GM18526 (cell line): Measurements from ENCODE around the gene RCE1.

Source experiments
- POLR2A ChIP-seq: IDR thresholded peaks from 3 replicates; pipeline ENCODE4 v1.6.1; 2011; ENCODE audit not compliant: insufficient read length; ENCODE audit errors: extremely low read depth

The RCE1 gene

GRCh38 chr11:66843776-66844495 lies 695 bp downstream of the RCE1 start:
- no peak for TF ChIP-seq POLR2A

- TF ChIP-seq POLR2A, result no peak
Observed at GRCh38 chr11:66844496-66845142, 1.4 kb downstream of the RCE1 start.

GRCh38 chr11:66845143-66845875 lies 2.1 kb downstream of the RCE1 start:
- TF ChIP-seq POLR2A, result no peak

GRCh38 chr11:66845876-66846212 lies 2.6 kb downstream of the RCE1 start:
- TF ChIP-seq POLR2A, result no peak

- no peak for TF ChIP-seq POLR2A
Observed at GRCh38 chr11:66846671-66847091, 3.4 kb downstream of the RCE1 start.

GRCh38 chr11:66847461-66848232 lies 4.4 kb downstream of the RCE1 start:
- no peak for TF ChIP-seq POLR2A

GRCh38 chr11:66848671-66849500 lies 5.6 kb downstream of the RCE1 start:
- TF ChIP-seq POLR2A, result no peak

GRCh38 chr11:66849501-66850234 lies 6.4 kb downstream of the RCE1 start:
- no peak for TF ChIP-seq POLR2A

GRCh38 chr11:66850235-66850587 lies 7.0 kb downstream of the RCE1 start:
- TF ChIP-seq POLR2A, result no peak

- no peak for TF ChIP-seq POLR2A
Observed at GRCh38 chr11:66850588-66851238, 7.5 kb downstream of the RCE1 start.

GRCh38 chr11:66851239-66851596 lies 8.0 kb downstream of the RCE1 start:
- TF ChIP-seq POLR2A, result no peak

GRCh38 chr11:66851698-66852465 lies 8.6 kb downstream of the RCE1 start:
- no peak for TF ChIP-seq POLR2A

- no peak for TF ChIP-seq POLR2A
Observed at GRCh38 chr11:66852466-66853241, 9.4 kb downstream of the RCE1 start.
